Activated CD4-positive, alpha-beta T cell treated with anti-CD3 and anti-CD28 coated beads for 36 hours (primary cell): ENCODE measurements around the gene HOXA11. TPM values are rescaled to one million over a fixed set of nuclear protein-coding genes. Genes with fewer than 3 reads are reported as not detected.
A peak's percentile ranks its signal among the peaks of the same experiment; 100 is the strongest.

ENCODE experiments used
- ATAC-seq: fragments of 200-7000 bp; cut with Tn5 transposase; one replicate; pipeline ENCODE4 v1.10.0; 2021; ENCODE audit warnings: mild to moderate bottlenecking, moderate library complexity
- CTCF ChIA-PET: fragments of 350-600 bp; sonication (Branson Sonifier 250); formaldehyde crosslinking; loops from one replicate; lab custom pipeline; 2021; ENCODE audit warnings: antibody characterized with exemption; lab: Charles Lee
- POLR2A ChIA-PET: fragments of 350-600 bp; sonication (Branson Sonifier 250); formaldehyde crosslinking; loops from one replicate; lab custom pipeline; 2021; ENCODE audit warnings: antibody characterized with exemption, inconsistent platforms; lab: Charles Lee
- DNase-seq: peaks from one replicate; pipeline ENCODE4 v3.0.0-alpha.2; 2020
- H3K27ac Mint-ChIP-seq: one replicate; pipeline ENCODE4 v1.8.0; 2021; ENCODE audit warnings: mixed read lengths
- H3K27me3 Mint-ChIP-seq: one replicate; pipeline ENCODE4 v1.8.0; 2021; ENCODE audit warnings: mixed read lengths
- H3K36me3 Mint-ChIP-seq: one replicate; pipeline ENCODE4 v1.8.0; 2021; ENCODE audit warnings: low read depth, mixed read lengths
- H3K4me1 Mint-ChIP-seq: one replicate; pipeline ENCODE4 v1.8.0; 2021; ENCODE audit warnings: mixed read lengths
- H3K4me3 Mint-ChIP-seq: one replicate; pipeline ENCODE4 v1.8.0; 2021; ENCODE audit warnings: mild to moderate bottlenecking, moderate library complexity, mixed read lengths
- H3K9me3 Mint-ChIP-seq: one replicate; pipeline ENCODE4 v1.8.0; 2021; ENCODE audit warnings: low read depth, mixed read lengths
- intact Hi-C, 2 experiments: fragments of 100-400 bp; cut with DNase I in 1 of 2; cut with micrococcal nuclease in 1 of 2; formaldehyde crosslinking; loops; one replicate each; pipeline versions ENCODE4 v1.14.2 to v1.15.1; 2022 to 2024; cut with DNase I, micrococcal nuclease
- total RNA-seq, 2 experiments: library from RNA; stranded (reverse); gene quantifications; one replicate each; pipeline ENCODE4 v1.2.3, GENCODE V29; 2021

HOXA11 gene
- total RNA-seq, 2 experiments from 2014 or later = not detected

DNA sequence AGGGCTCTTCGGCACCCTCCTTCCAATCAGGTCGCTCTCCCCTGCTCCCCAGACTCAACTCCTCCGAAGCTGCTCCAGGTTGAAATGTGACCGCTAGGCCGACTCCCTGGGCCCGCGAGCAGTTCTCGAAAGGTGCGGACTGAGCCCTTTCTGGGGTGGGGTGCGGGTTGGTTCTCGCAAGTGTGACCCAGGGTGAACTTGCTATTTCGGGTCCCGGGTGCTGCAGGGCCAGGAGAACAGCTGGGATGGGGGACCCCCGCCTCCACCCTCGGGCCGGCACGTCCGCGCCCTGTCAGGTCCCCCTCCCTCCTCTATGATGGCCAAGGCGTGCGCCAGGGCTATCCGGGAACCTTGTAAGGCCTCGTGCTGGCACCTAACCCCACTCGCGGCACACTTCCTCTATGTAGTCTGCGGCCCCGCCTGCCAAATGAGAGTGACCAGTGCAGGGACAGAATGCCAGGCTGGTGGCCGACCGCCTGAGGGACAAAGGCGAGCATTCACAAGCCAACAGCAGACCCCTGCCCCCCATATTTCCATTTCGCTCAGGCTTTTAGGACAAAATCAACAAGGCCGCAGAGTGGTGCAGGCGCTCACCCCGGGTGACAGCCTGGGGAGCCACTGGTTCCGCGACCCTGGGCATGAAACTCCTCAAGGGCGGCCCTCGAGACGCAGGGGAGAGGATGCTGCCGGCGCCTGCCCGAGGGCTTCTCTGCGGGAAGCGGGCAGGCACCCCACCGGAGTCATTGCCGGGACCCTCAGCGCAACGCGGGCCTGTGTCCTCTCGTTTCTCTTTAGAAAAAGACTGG lies 28.6 kb upstream of the HOXA11 start:
- no peak overlapping the region for H3K4me3 Mint-ChIP-seq
- peaks cover 8% of the 10 kb centered on the region for H3K4me1 Mint-ChIP-seq
- no peaks in the 10 kb centered on the region for H3K36me3 Mint-ChIP-seq
- DNase-seq = no peak
- no peak for ATAC-seq
- no peak overlapping the region for H3K27ac Mint-ChIP-seq
- peaks cover 71% of the 10 kb centered on the region for H3K27me3 Mint-ChIP-seq
- POLR2A ChIA-PET = no interaction called here
- intact Hi-C loops = loop anchor here (5.0 kb wide), 3 partner anchors 39 to 809 kb away; no protein-coding TSS in a partner anchor
- CTCF ChIA-PET = interaction anchor here (0.8 kb wide), 1 partner anchor 17 kb away, joined by 3 read pairs; no protein-coding TSS in a partner anchor
- no peaks in the 10 kb centered on the region for H3K9me3 Mint-ChIP-seq

DNA sequence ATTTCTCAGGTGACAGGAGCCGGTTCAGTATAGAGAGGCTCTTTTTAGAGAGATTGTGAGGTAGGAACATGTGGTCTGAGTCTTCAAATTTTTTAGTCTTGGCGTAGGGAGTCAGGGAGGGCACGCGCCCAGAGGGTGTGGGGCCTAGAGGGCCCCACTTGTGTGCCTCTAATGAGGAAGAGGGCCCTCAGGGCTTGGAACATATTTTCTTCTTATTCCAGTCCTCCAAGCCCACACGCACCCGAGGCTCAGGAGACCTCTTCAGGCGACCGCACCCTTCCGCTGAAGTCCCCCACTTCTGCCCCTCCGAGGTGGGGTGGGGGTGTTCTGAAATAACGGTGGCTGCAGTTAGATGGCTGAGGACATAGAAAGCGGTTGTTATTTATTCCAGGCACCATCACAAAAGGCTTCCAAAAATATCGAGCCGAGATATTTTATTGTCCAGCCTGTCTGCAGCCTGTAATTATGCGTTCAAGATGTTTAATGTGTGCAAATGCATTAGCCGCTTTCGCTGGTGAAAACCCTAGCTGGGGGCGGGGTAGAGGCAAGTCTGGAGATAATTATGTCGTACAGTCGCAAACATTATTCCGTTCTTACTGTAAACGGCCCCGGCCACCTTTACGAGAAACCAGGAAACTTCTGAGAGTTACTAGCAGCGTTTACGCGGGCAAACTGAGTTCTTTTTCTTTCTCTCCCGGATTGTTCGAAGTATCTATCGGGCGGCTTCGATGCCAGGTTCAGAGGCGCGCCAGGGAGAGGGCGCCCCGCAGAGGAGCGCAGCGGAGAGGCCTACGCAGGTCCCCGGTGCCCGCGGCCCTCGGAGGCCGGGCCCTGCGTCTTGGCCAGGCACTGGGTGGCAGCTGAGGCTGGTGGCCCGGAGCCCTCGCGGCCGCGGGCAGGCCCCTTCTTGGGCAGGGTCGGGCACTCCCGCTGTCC lies 27.7 kb upstream of the HOXA11 start:
- H3K4me3 Mint-ChIP-seq = no peak overlapping the region
- POLR2A ChIA-PET = no interaction called here
- DNase-seq (no peak), ATAC-seq (peak; percentile 38)
- no peak overlapping the region for H3K27ac Mint-ChIP-seq
- peaks cover 8% of the 10 kb centered on the region for H3K4me1 Mint-ChIP-seq
- intact Hi-C loops = loop anchor here (5.0 kb wide), 3 partner anchors 40 to 810 kb away; no protein-coding TSS in a partner anchor
- H3K9me3 Mint-ChIP-seq = no peaks in the 10 kb centered on the region
- H3K36me3 Mint-ChIP-seq = no peaks in the 10 kb centered on the region
- H3K27me3 Mint-ChIP-seq = peaks cover 75% of the 10 kb centered on the region
- CTCF ChIA-PET = interaction anchor here (0.8 to 1.6 kb wide), 4 partner anchors 10 to 18 kb away, joined by 3 to 7 read pairs (median 3); no protein-coding TSS in a partner anchor

DNA sequence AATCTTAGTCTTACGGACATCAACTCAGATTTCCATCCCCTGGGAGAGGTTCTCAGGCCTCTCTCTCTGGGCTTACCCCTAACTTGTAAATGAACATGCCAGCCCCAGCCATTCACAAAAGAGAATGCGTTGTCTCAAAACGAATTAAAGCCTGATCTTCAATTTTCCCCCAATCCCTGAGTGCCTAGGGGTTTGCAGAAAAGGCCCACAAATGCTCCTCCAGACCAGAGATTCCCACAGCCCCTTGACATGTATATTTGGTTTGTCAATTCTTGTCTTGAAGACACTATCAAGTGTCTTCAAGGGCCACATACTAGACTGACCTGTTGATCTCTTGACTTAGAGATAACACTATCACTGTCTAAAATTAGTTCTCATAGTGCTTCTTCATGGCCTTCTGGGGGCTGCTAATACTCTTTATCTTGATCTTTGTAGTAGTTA lies 26.8 kb upstream of the HOXA11 start:
- POLR2A ChIA-PET = no interaction called here
- Mint-ChIP-seq H3K27ac (no peak overlapping the region), H3K4me1 (peaks cover 8% of the 10 kb centered on the region), H3K9me3 (no peaks in the 10 kb centered on the region), H3K4me3 (no peak overlapping the region), H3K27me3 (peaks cover 77% of the 10 kb centered on the region), H3K36me3 (no peaks in the 10 kb centered on the region)
- ATAC-seq = no peak
- CTCF ChIA-PET = interaction anchor here (0.7 to 2.2 kb wide), 8 partner anchors 9 to 144 kb away, joined by 3 to 11 read pairs (median 4); no protein-coding TSS in a partner anchor
- no peak for DNase-seq
- intact Hi-C loops = loop anchor here (5.0 kb wide), 3 partner anchors 41 to 811 kb away; no protein-coding TSS in a partner anchor

DNA sequence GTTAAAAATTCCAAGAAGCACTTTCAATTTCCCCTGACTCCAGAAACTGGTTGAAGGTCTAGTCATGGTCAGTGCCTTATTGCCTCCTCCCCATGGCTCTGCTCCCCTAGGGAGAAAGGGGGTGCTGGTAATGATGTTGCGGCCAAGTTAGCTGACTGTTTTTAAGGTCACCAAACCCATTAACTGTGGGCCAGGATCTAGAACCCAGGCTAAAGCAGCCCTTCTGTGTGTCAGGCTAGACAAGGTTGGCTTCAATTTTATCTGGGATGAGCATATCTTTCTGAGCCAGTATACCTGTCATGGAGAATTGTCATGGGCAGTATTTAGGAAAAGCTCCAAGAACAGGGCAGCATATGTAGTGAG lies 26.0 kb upstream of the HOXA11 start:
- CTCF ChIA-PET = interaction anchor here (0.7 to 2.2 kb wide), 11 partner anchors 8 to 710 kb away, joined by 3 to 11 read pairs (median 6); no protein-coding TSS in a partner anchor
- Mint-ChIP-seq H3K36me3 (no peaks in the 10 kb centered on the region), H3K4me3 (no peak overlapping the region), H3K9me3 (no peaks in the 10 kb centered on the region), H3K27me3 (peaks cover 78% of the 10 kb centered on the region), H3K4me1 (peaks cover 10% of the 10 kb centered on the region), H3K27ac (no peak overlapping the region)
- ATAC-seq (no peak), DNase-seq (no peak)
- intact Hi-C loops = loop anchor here (5.0 kb wide), 3 partner anchors 41 to 811 kb away; no protein-coding TSS in a partner anchor
- POLR2A ChIA-PET = no interaction called here

DNA sequence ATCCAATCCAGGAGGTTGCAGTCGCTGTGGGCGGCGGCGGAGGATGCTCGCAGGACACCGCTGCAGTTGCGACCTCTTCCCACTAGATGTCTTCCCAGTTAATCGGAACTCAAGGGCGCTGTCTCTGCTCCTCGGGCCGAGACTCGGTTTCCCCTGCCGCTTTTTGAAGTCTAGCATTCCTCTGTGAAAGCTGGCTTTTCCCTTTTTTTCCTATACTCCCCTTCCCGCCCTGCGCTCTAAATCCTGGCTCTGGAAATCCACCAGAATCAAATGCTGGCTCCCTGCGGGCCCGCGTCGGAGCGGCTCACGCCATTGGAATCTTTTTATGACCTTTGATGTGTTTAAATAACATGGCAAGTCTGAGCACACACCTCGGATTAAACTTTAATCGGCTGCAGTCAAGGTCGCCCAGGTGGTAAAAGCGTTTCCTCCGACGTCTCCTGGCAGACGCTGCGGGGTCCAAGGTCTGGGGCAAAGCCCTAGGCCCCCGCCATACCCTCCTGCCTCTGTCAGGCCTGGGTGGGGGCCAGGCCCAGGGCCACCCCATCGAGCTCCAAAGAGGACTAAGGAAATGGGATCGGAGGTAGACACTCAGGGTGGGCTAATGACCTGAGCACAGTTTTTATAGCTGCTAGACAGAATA lies 25.5 kb upstream of the HOXA11 start:
- ChIA-PET CTCF (interaction anchor here (0.7 to 2.2 kb wide), 16 partner anchors 9 to 804 kb away, joined by 3 to 11 read pairs (median 4); no protein-coding TSS in a partner anchor), POLR2A (no interaction called here)
- peaks cover 79% of the 10 kb centered on the region for H3K27me3 Mint-ChIP-seq
- no peaks in the 10 kb centered on the region for H3K9me3 Mint-ChIP-seq
- ATAC-seq (peak; percentile 70), DNase-seq (peak; percentile 77)
- intact Hi-C loops = loop anchor here (1.0 to 5.0 kb wide), 5 partner anchors 42 to 812 kb away; no protein-coding TSS in a partner anchor
- no peak overlapping the region for H3K4me3 Mint-ChIP-seq
- no peak overlapping the region for H3K27ac Mint-ChIP-seq
- H3K36me3 Mint-ChIP-seq = no peaks in the 10 kb centered on the region
- H3K4me1 Mint-ChIP-seq = peaks cover 15% of the 10 kb centered on the region

DNA sequence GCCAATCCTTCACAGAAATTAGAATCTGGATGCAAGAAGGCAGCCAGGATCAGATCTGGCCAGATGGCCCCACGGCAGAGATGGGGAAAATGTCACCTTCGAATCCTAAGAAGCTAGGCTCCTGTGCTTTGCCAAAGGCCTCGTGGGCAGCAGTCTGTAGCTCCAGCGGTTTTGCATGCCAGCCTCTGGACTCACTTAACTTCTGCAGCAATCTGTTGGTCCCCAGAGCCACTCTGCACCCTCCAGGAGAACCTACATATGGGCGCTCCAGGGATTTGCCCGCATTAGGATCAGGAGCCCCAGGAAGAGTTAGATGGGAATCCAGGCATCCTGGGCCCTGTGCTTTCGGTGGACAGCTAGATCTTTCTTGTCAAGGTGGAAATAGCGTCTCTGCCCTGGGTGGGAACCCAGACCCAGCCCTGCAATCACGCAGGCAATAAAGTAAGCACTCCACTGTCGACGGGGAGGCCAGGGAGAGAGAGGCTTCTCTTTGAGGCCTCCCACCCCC lies 25.0 kb upstream of the HOXA11 start:
- Mint-ChIP-seq H3K36me3 (no peaks in the 10 kb centered on the region), H3K4me3 (no peak overlapping the region), H3K27ac (no peak overlapping the region), H3K27me3 (peaks cover 78% of the 10 kb centered on the region), H3K9me3 (no peaks in the 10 kb centered on the region), H3K4me1 (peaks cover 18% of the 10 kb centered on the region)
- POLR2A ChIA-PET = no interaction called here
- intact Hi-C loops = loop anchor here (1.0 to 5.0 kb wide), 5 partner anchors 42 to 812 kb away; no protein-coding TSS in a partner anchor
- CTCF ChIA-PET = interaction anchor here (0.6 to 2.2 kb wide), 14 partner anchors 9 to 805 kb away, joined by 3 to 11 read pairs (median 4); no protein-coding TSS in a partner anchor
- ATAC-seq (no peak), DNase-seq (no peak)

DNA sequence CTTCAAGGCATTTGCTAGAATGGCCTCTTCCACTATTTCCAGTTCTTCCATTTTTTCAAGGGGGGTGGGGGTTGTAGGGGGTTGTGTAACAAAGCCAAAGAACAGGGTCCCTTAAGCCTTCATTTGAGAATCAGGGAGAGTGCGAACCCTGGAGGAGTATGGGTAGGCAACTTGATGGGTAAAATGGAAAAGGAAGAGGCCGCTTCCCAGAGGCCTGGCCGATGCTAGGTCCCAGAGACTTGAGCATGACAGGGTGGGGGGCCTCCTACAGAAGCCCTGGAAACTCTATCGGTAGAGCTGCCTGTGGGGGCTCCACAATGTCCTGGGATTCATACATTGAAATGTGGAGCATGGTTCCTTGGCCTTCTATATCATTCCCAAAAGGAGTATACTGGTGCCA lies 24.0 kb upstream of the HOXA11 start:
- ATAC-seq = no peak
- H3K27ac Mint-ChIP-seq = no peak overlapping the region
- ChIA-PET CTCF (interaction anchor here (0.9 to 3.1 kb wide), 5 partner anchors 8 to 537 kb away, joined by 3 to 18 read pairs (median 5); no protein-coding TSS in a partner anchor), POLR2A (no interaction called here)
- no peaks in the 10 kb centered on the region for H3K36me3 Mint-ChIP-seq
- H3K9me3 Mint-ChIP-seq = no peaks in the 10 kb centered on the region
- no peak for DNase-seq
- peaks cover 23% of the 10 kb centered on the region for H3K4me1 Mint-ChIP-seq
- intact Hi-C loops = no loop called here
- peaks cover 79% of the 10 kb centered on the region for H3K27me3 Mint-ChIP-seq
- no peak overlapping the region for H3K4me3 Mint-ChIP-seq

DNA sequence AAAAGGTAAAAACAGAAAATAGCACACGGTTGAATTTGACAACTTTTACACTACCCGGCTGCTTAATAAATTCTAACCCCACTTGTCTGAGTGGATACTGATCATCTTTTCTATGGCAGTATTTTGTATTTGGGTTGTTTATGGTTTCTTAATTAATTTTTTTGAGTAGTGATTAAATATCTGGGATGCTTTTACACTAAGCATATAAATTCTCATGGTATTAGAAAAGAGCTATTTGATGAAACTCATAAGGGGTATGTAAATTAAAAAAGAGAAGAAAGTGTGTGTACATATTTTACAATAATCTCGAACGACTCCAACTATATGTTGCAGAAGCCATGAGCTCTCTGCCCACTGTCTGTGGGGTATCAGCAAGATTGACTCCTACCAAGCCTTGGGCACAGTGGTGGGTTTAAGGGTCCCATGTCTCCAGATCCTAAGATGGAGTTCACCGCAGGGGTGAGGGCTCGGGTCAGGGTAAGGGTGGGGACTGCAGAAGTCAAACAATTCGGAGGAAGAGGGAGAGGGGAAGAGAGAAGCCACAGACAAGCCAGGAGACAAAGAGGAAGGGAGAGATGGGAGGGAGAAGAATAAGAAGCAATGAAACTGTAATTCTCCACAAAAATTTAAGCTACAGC lies 22.4 kb upstream of the HOXA11 start:
- POLR2A ChIA-PET = no interaction called here
- intact Hi-C loops = no loop called here

DNA sequence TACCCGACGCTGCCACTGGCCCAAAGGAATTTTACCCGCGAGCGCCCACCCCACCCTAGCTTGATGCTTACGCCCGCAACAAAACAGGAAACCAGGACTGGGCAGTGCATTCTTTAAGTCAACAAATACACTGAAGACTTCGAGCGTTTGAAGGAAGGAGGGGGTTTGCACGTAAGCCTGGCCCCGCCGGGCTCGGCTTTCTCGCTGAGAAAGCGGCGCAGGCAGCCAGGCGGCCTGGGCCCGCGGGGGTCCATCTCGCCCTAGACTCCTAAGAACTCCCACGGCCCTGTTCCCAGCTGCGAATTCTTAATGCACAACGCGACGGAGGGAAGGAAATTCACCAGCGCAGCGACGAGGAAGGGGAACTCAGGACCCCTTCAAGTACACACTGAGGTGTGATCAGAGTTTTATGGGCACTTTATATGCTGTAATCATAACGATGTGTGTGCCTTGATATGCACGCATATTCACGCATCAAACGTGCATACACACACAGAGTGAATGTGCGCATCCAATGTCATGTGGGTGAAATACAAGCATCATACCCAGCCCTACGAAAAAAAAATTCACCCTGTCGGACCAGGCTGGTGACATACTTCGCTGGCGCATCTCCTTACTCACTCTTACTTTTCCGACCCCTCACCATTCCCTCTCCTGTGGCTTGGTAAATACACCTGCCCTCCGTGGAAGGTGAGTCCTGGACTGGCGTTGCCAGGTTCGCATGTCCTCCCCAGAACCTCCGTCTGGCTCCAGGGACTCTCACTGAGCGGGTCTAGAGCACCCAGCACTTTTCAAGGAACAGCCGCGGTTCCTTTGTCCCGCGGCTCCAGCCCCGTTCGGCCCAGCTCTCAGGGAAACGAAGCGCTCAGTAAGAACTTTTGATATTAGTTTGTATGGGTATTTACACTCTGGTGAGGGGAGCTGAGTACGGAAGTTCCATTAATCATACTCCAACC lies 20.6 kb upstream of the HOXA11 start:
- POLR2A ChIA-PET = no interaction called here
- CTCF ChIA-PET = interaction anchor here (0.8 to 3.1 kb wide), 6 partner anchors 9 to 46 kb away, joined by 3 to 18 read pairs (median 4); partner anchors contain the start of gene HOXA11
- no peak for ATAC-seq

More for the DNA sequence above, 22.4 kb upstream of the HOXA11 start:
- no peak for DNase-seq
- H3K4me1 Mint-ChIP-seq = peaks cover 19% of the 10 kb centered on the region
- ATAC-seq = no peak
- H3K27me3 Mint-ChIP-seq = peaks cover 78% of the 10 kb centered on the region
- H3K9me3 Mint-ChIP-seq = no peaks in the 10 kb centered on the region
- CTCF ChIA-PET = interaction anchor here (0.7 to 3.1 kb wide), 7 partner anchors 11 to 37 kb away, joined by 3 to 18 read pairs (median 3); no protein-coding TSS in a partner anchor
- H3K36me3 Mint-ChIP-seq = no peaks in the 10 kb centered on the region
- no peak overlapping the region for H3K27ac Mint-ChIP-seq
- H3K4me3 Mint-ChIP-seq = no peak overlapping the region

More for the DNA sequence above, 20.6 kb upstream of the HOXA11 start:
- peaks cover 82% of the 10 kb centered on the region for H3K27me3 Mint-ChIP-seq
- intact Hi-C loops = loop anchor here in 1 of 2 experiments (2.0 kb wide), 1 partner anchor 39 kb away; no protein-coding TSS in a partner anchor
- DNase-seq = no peak
- no peaks in the 10 kb centered on the region for H3K36me3 Mint-ChIP-seq
- H3K27ac Mint-ChIP-seq = no peak overlapping the region
- H3K9me3 Mint-ChIP-seq = no peaks in the 10 kb centered on the region
- no peak overlapping the region for H3K4me3 Mint-ChIP-seq
- H3K4me1 Mint-ChIP-seq = peaks cover 27% of the 10 kb centered on the region
